Hepatocyte (in vitro differentiated cells): ENCODE results near the gene BAZ1A.

Source experiments
- EZH2 ChIP-seq: fragments of 200-600 bp; sonication (generic); IDR thresholded peaks from 2 replicates; pipeline ENCODE4 v1.6.1; 2016; ENCODE audit warnings: antibody characterized with exemption, mild to moderate bottlenecking, borderline replicate concordance
- TF ChIP-seq, protein P1 (sequence below): fragments of 200-600 bp; sonication (generic); IDR thresholded peaks from 2 replicates; pipeline ENCODE4 v1.5.1; 2016; ENCODE audit warnings: antibody characterized with exemption, mild to moderate bottlenecking; ENCODE audit not compliant: poor library complexity

DNA sequence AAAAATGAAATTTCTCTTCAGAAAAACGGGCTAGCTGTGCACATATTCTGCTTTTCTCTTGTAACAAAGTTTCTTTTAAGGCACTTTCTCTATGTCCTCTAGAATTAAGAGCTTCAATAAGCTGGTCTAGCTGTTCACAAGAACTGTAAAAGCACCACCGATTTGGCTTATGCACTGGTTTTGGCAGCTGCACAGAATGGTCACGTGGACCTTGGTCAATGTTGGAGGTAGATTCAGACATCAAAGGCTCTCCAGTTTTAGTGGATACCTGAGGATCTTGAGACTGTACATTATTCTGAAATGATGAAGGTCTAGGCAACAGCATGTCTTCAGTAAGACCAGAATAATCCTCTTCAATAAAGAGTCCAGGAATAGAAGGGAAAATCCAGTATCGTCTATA lies 99.2 kb downstream of the BAZ1A start:
- TF ChIP-seq, protein P1, sequence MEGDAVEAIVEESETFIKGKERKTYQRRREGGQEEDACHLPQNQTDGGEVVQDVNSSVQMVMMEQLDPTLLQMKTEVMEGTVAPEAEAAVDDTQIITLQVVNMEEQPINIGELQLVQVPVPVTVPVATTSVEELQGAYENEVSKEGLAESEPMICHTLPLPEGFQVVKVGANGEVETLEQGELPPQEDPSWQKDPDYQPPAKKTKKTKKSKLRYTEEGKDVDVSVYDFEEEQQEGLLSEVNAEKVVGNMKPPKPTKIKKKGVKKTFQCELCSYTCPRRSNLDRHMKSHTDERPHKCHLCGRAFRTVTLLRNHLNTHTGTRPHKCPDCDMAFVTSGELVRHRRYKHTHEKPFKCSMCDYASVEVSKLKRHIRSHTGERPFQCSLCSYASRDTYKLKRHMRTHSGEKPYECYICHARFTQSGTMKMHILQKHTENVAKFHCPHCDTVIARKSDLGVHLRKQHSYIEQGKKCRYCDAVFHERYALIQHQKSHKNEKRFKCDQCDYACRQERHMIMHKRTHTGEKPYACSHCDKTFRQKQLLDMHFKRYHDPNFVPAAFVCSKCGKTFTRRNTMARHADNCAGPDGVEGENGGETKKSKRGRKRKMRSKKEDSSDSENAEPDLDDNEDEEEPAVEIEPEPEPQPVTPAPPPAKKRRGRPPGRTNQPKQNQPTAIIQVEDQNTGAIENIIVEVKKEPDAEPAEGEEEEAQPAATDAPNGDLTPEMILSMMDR, result no peak
- no peak for TF ChIP-seq EZH2
